Endothelial cell of umbilical vein (primary cell): ENCODE measurements around the gene GUCY2D. TPM values are rescaled to one million over a fixed set of nuclear protein-coding genes. Genes with fewer than 3 reads are reported as not detected.

Experiments used
- BruUV-seq: library from RNA; stranded (reverse); fragments of 400-500 nt; replicated peaks from 2 replicates; lab custom pipeline; 2021; lab: Mats Ljungman, UMichigan
- CTCF ChIA-PET: fragments of 300-600, 350-600 bp; sonication (Branson Sonifier 250); formaldehyde crosslinking; loops from one replicate; lab custom pipeline; 2021; ENCODE audit warnings: antibody characterized with exemption, inconsistent platforms; lab: Charles Lee
- POLR2A ChIA-PET: fragments of 300-600, 350-600 bp; sonication (Branson Sonifier 250); formaldehyde crosslinking; loops from one replicate; lab custom pipeline; 2021; ENCODE audit warnings: antibody characterized with exemption, inconsistent platforms; lab: Charles Lee
- DNase-seq: peaks from one replicate; pipeline ENCODE4 v3.0.0-alpha.2; 2011; ENCODE audit warnings: low read depth, low spot score
- FAIRE-seq: peaks from 2 replicates; lab custom pipeline; 2011; peaks lifted over from hg19 to GRCh38; lab: Jason Lieb, UNC
- H2AFZ ChIP-seq: 2 replicates; pipeline ENCODE4 v1.6.0; 2012; ENCODE audit warnings: low read depth, low read length, control low read depth, inconsistent platforms
- H3K27ac ChIP-seq: 2 replicates; pipeline ENCODE4 v1.5.1; 2011; ENCODE audit warnings: low read depth, mild to moderate bottlenecking, control low read depth, low read length, moderate library complexity; ENCODE audit not compliant: insufficient read depth
- H3K27me3 ChIP-seq, 2 experiments: 2 replicates each; pipeline versions ENCODE4 v1.6.0 to v1.6.1; 2011; ENCODE audit warnings: low read length in 2 of 2, mixed read lengths in 1 of 2; ENCODE audit not compliant: control insufficient read depth in 2 of 2, insufficient read depth in 2 of 2
- H3K36me3 ChIP-seq, 2 experiments: 2 replicates in 1 of 2; 3 replicates in 1 of 2; pipeline ENCODE4 v1.5.1; 2011; ENCODE audit warnings: low read length in 2 of 2, mild to moderate bottlenecking in 1 of 2, moderate library complexity in 1 of 2; ENCODE audit not compliant: control insufficient read depth in 2 of 2, insufficient read depth in 2 of 2; ENCODE audit errors: extremely low read depth in 1 of 2
- H3K4me1 ChIP-seq: 3 replicates; pipeline ENCODE4 v1.5.1; 2011; ENCODE audit warnings: mild to moderate bottlenecking, low read length; ENCODE audit not compliant: control insufficient read depth, insufficient read depth; ENCODE audit errors: extremely low read depth
- H3K4me2 ChIP-seq: 2 replicates; pipeline ENCODE4 v1.6.1; 2011; ENCODE audit warnings: low read length, control low read depth, mixed read lengths; ENCODE audit not compliant: insufficient read depth
- H3K4me3 ChIP-seq, 3 experiments: fragments of 200-600 bp in 1 of 3; sonication (generic), shearing (Covaris generic) in 1 of 3; replicated peaks in 1 of 3; 2 replicates each; pipeline ENCODE4 v1.5.1; 2011 to 2016; ENCODE audit warnings: control low read depth in 3 of 3, low read length in 3 of 3, mild to moderate bottlenecking in 2 of 3, inconsistent platforms in 1 of 3, low read depth in 1 of 3, moderate library complexity in 1 of 3; ENCODE audit not compliant: insufficient read depth in 1 of 3
- H3K79me2 ChIP-seq: 2 replicates; pipeline ENCODE4 v1.6.0; 2012; ENCODE audit warnings: low read length, inconsistent platforms; ENCODE audit not compliant: control insufficient read depth, insufficient read depth
- H3K9ac ChIP-seq: replicated peaks from 2 replicates; pipeline ENCODE3; 2011; ENCODE audit warnings: low read length, control low read depth; ENCODE audit not compliant: insufficient read depth; ENCODE audit errors: extremely low read depth
- H3K9me1 ChIP-seq: replicated peaks from 3 replicates; pipeline ENCODE4 v1.6.0; 2011; ENCODE audit warnings: mild to moderate bottlenecking, low read length; ENCODE audit not compliant: control insufficient read depth, insufficient read depth; ENCODE audit errors: extremely low read depth
- H3K9me3 ChIP-seq: replicated peaks from 2 replicates; pipeline ENCODE4 v1.5.1; 2012; ENCODE audit warnings: low read length, inconsistent platforms; ENCODE audit not compliant: control insufficient read depth, insufficient read depth
- H4K20me1 ChIP-seq: replicated peaks from 2 replicates; pipeline ENCODE3; 2011; ENCODE audit warnings: mild to moderate bottlenecking, low read length; ENCODE audit not compliant: control insufficient read depth, insufficient read depth; ENCODE audit errors: extremely low read depth
- CTCF ChIP-seq, 2 donors: IDR thresholded peaks; 1 replicate in 1 of 2; 2 replicates in 1 of 2; pipeline ENCODE4 v1.5.1; 2011; ENCODE audit warnings: low read length in 2 of 2, mild to moderate bottlenecking in 2 of 2, moderate library complexity in 2 of 2, control low read depth in 1 of 2, inconsistent platforms in 1 of 2, low read depth in 1 of 2; ENCODE audit not compliant: insufficient read depth in 1 of 2; ENCODE audit errors: extremely low read depth in 1 of 2
- EZH2 ChIP-seq: IDR thresholded peaks from 2 replicates; pipeline ENCODE4 v1.6.1; 2012; ENCODE audit warnings: borderline replicate concordance, low read depth, mild to moderate bottlenecking, moderate library complexity, low read length, inconsistent platforms; ENCODE audit not compliant: severe bottlenecking
- FOS ChIP-seq: IDR thresholded peaks from 2 replicates; pipeline ENCODE4 v1.6.1; 2011; ENCODE audit warnings: mild to moderate bottlenecking, low read length, moderate library complexity, borderline replicate concordance; ENCODE audit not compliant: insufficient read depth
- GATA2 ChIP-seq: IDR thresholded peaks from 2 replicates; pipeline ENCODE4 v1.7.0; 2011; ENCODE audit warnings: low read depth, mild to moderate bottlenecking, moderate library complexity, mixed read lengths, low read length; ENCODE audit not compliant: insufficient read length, insufficient read depth
- JUN ChIP-seq: IDR thresholded peaks from 2 replicates; pipeline ENCODE4 v1.6.1; 2011; ENCODE audit warnings: borderline replicate concordance, low read depth; ENCODE audit not compliant: insufficient read length, insufficient read depth
- MAX ChIP-seq: IDR thresholded peaks from 2 replicates; pipeline ENCODE4 v1.6.1; 2011; ENCODE audit not compliant: insufficient read depth, insufficient read length
- MYC ChIP-seq: IDR thresholded peaks from one replicate; pipeline ENCODE4 v1.6.1; 2011; ENCODE audit warnings: mild to moderate bottlenecking, low read depth, low read length
- POLR2A ChIP-seq: IDR thresholded peaks from 2 replicates; pipeline ENCODE4 v1.6.1; 2012; ENCODE audit warnings: low read depth, mild to moderate bottlenecking, control low read depth, low read length
- POLR2AphosphoS5 ChIP-seq: IDR thresholded peaks from 2 replicates; pipeline ENCODE4 v1.6.1; 2012; ENCODE audit warnings: low read depth, mild to moderate bottlenecking, control low read depth, low read length, moderate library complexity; ENCODE audit not compliant: insufficient read depth
- dilution Hi-C: fragments of 300-500 bp; cut with MboI; formaldehyde crosslinking; loops from one replicate; pipeline ENCODE4 v1.15.0; 2019; ENCODE audit warnings: low sequenced_read_pairs; ENCODE audit not compliant: extremely low pct_ligation_motif_present
- intact Hi-C: fragments of 100-400 bp; cut with micrococcal nuclease; formaldehyde crosslinking; loops from one replicate; pipeline ENCODE4 v1.10.0; 2022
- polyA plus RNA-seq, 4 experiments: library from polyadenylated mRNA; depleted of rRNA in 3 of 4; stranded (reverse) in 3 of 4; unstranded in 1 of 4; fragments of >200 nt; gene quantifications; 2 replicates each; pipeline versions ENCODE4 v1.2.1 to v1.2.3, GENCODE V29; 2011 to 2012; ENCODE audit warnings: missing spikeins in 1 of 4
- total RNA-seq: library from RNA; stranded (reverse); gene quantifications from 2 replicates; pipeline ENCODE4 v1.2.3, GENCODE V29; 2021

The GUCY2D gene
- total and polyA plus RNA-seq, 2 donors (not counting 3 experiments of a cell fraction or from before 2014, with no cell fraction given), result not detected

- Histone ChIP-seq H3K9me1 (no peaks in the 10 kb centered on the region), H4K20me1 (no peaks in the 10 kb centered on the region), H3K27me3 (no peaks in the 10 kb centered on the region), H3K4me1 (peaks cover 4% of the 10 kb centered on the region), H3K27ac (no peak overlapping the region), H3K4me3 (no peak overlapping the region), H3K9me3 (peaks cover 6% of the 10 kb centered on the region), H2AFZ (no peak overlapping the region), H3K4me2 (no peak overlapping the region), H3K79me2 (no peaks in the 10 kb centered on the region), H3K9ac (no peak overlapping the region), H3K36me3 (no peaks in the 10 kb centered on the region)
- CTCF ChIA-PET, result interaction anchor here (1.0 to 4.7 kb wide), 3 partner anchors 10 to 12 kb away, joined by 3 to 38 read pairs (median 3); no protein-coding TSS in a partner anchor
- no peak for TF ChIP-seq POLR2A
- TF ChIP-seq POLR2AphosphoS5, result no peak
- no peak for TF ChIP-seq GATA2
- no peak for TF ChIP-seq JUN
- BruUV-seq, result no TSS peak
- dilution Hi-C loops, result no loop called here
- intact Hi-C loops, result no loop called here
- POLR2A ChIA-PET, result no interaction called here
- DNase-seq, result no peak
- FAIRE-seq, result no peak
Observed at GRCh38 chr17:7977805-7978204, 24.6 kb upstream of the GUCY2D start.

GRCh38 chr17:7982173-7982572, 20.2 kb upstream of the GUCY2D start:
- ChIA-PET CTCF (interaction anchor here (1.0 to 4.7 kb wide), 16 partner anchors 8 to 239 kb away, joined by 3 to 38 read pairs (median 6); partner anchors contain the start of gene RNF227), POLR2A (no interaction called here)
- no peak overlapping the region for H3K27ac ChIP-seq
- no peak overlapping the region for H3K4me3 ChIP-seq
- H3K9me3 ChIP-seq, result no peaks in the 10 kb centered on the region
- dilution Hi-C loops, result no loop called here
- peak overlapping the region; percentile 17 for H2AFZ ChIP-seq
- intact Hi-C loops, result no loop called here
- H3K4me1 ChIP-seq, result peaks cover 4% of the 10 kb centered on the region
- peak overlapping the region; percentile 16 for H3K4me2 ChIP-seq
- H3K27me3 ChIP-seq, result no peaks in the 10 kb centered on the region
- H3K9me1 ChIP-seq, result no peaks in the 10 kb centered on the region
- BruUV-seq, result no TSS peak
- TF ChIP-seq POLR2AphosphoS5, result no peak
- TF ChIP-seq CTCF (IDR thresholded peaks at IDR 0.05; ENCODE audit: extremely low read depth in 1 of 2, insufficient read depth in 1 of 2, low read depth in 1 of 2, low read length in 2 of 2), result no peak
- no peak for TF ChIP-seq JUN
- TF ChIP-seq MAX, result no peak
- peak; percentile 68 for TF ChIP-seq FOS
- TF ChIP-seq MYC, result no peak
- TF ChIP-seq EZH2, result no peak
- no peak for TF ChIP-seq POLR2A
- TF ChIP-seq GATA2, result peak; percentile 82
- no peaks in the 10 kb centered on the region for H4K20me1 ChIP-seq
- FAIRE-seq, result peak; percentile 77
- no peaks in the 10 kb centered on the region for H3K79me2 ChIP-seq
- no peak overlapping the region for H3K9ac ChIP-seq
- H3K36me3 ChIP-seq, result no peaks in the 10 kb centered on the region
- DNase-seq, result no peak
